ENCODE results near the gene TRPM2. TPM values are rescaled to one million over a fixed set of nuclear protein-coding genes. Genes with fewer than 3 reads are reported as not detected.
A peak's percentile ranks its signal among the peaks of the same experiment; 100 is the strongest.

Gene TRPM2
- total and polyA plus RNA-seq, 2 of the 8 experiments (the other 6 are each of a cell fraction or from before 2014, with no cell fraction given), result 0.27 to 0.28 TPM

GRCh38 chr21:44485254-44485793, 131.9 kb downstream of the TRPM2 start (continued):
- TF ChIP-seq CTCF (IDR thresholded peaks at IDR 0.05; ENCODE audit: control extremely low read depth in 1 of 3, insufficient read depth in 1 of 3, low read depth in 1 of 3, low read length in 3 of 3), result peak; percentile 48 to 74 (median 66)
- TF ChIP-seq USF2 (IDR thresholded peaks at IDR 0.05; ENCODE audit: low read length), result no peak
- TF ChIP-seq RXRA (IDR thresholded peaks at IDR 0.05; ENCODE audit: insufficient read depth, low read depth, low read length), result no peak
- TF ChIP-seq HDAC6 (IDR thresholded peaks at IDR 0.05; ENCODE audit: low read depth, low read length), result no peak
- TF ChIP-seq CEBPB (IDR thresholded peaks at IDR 0.05; ENCODE audit: low read depth, low read length), result no peak
- no peak for TF ChIP-seq YY1 (IDR thresholded peaks at IDR 0.05; ENCODE audit: low read depth, low read length)
- TF ChIP-seq TCF12 (IDR thresholded peaks at IDR 0.05; ENCODE audit: low read depth, low read length), result no peak
- no peak for TF ChIP-seq KDM1A (IDR thresholded peaks at IDR 0.05; ENCODE audit: borderline replicate concordance, low read length)
- no peak for TF ChIP-seq EP300 (IDR thresholded peaks at IDR 0.05; ENCODE audit: borderline replicate concordance in 1 of 2, low read depth in 2 of 2, low read length in 2 of 2)
- TF ChIP-seq EZH2 (IDR thresholded peaks at IDR 0.05; ENCODE audit: low read depth, low read length, severe bottlenecking), result no peak
- no peak for TF ChIP-seq BACH1 (IDR thresholded peaks at IDR 0.05; ENCODE audit: low read length)
- TF ChIP-seq TAF1 (IDR thresholded peaks at IDR 0.05; ENCODE audit: low read depth, low read length), result peak; percentile 81
- TF ChIP-seq SP1 (IDR thresholded peaks at IDR 0.05; ENCODE audit: low read depth, low read length), result peak; percentile 79; the same call in 1 of the 2 replicates
- no peak for TF ChIP-seq POU5F1 (IDR thresholded peaks at IDR 0.05; ENCODE audit: low read depth, low read length)
- TF ChIP-seq KDM5A (IDR thresholded peaks at IDR 0.05; ENCODE audit: low read length), result no peak
- no peak for TF ChIP-seq HDAC2 (IDR thresholded peaks at IDR 0.05; ENCODE audit: borderline replicate concordance in 1 of 2, low read depth in 2 of 2, low read length in 2 of 2)
- TF ChIP-seq SIRT6 (IDR thresholded peaks at IDR 0.05; ENCODE audit: low read length), result no peak
- TF ChIP-seq RFX5 (IDR thresholded peaks at IDR 0.05; ENCODE audit: borderline replicate concordance, low read depth, low read length), result no peak
- TF ChIP-seq RBBP5 (IDR thresholded peaks at IDR 0.05; ENCODE audit: borderline replicate concordance, low read depth, low read length), result no peak
- TF ChIP-seq PHF8 (conservative IDR thresholded peaks at IDR 0.05; ENCODE audit: low read depth, low read length), result peak; percentile 66
- TF ChIP-seq SP4 (IDR thresholded peaks at IDR 0.05; ENCODE audit: low read length), result peak; percentile 90
- TF ChIP-seq NANOG (IDR thresholded peaks at IDR 0.05; ENCODE audit: insufficient read depth, low read depth, low read length, poor library complexity, severe bottlenecking), result no peak

Data from H1 (cell line).